ENCODE data around the gene ATRX. TPM values are rescaled to one million over a fixed set of nuclear protein-coding genes. Genes with fewer than 3 reads are reported as not detected.
"Not testable (repeated sequence)": the region's sequence is repeated elsewhere in the genome, so short reads cannot be mapped to it uniquely, and the experiment has no call there.

The ATRX gene
- total RNA-seq, 1 experiment from 2014 or later: 70.2 TPM

- TF ChIP-seq CTCF (IDR thresholded peaks at IDR 0.05; ENCODE audit: unreplicated experiment): no peak
- BruUV-seq (replicated peaks): no TSS peak
- CTCF ChIA-PET: no interaction called here
- Mint-ChIP-seq H3K9me3 (ENCODE audit: unreplicated experiment) (peaks cover 19% of the 10 kb centered on the region), H3K4me1 (ENCODE audit: insufficient read depth, unreplicated experiment) (no peaks in the 10 kb centered on the region), H3K36me3 (ENCODE audit: insufficient read depth, unreplicated experiment) (peaks cover 6% of the 10 kb centered on the region), H3K27me3 (ENCODE audit: insufficient read depth, unreplicated experiment) (no peaks in the 10 kb centered on the region), H3K4me3 (ENCODE audit: unreplicated experiment) (no peak overlapping the region), H3K27ac (ENCODE audit: low read depth, unreplicated experiment) (no peak overlapping the region)
- POLR2A ChIA-PET: no interaction called here
- intact Hi-C loops (cut with micrococcal nuclease): no loop called here
- DNase-seq (ENCODE audit: unreplicated experiment): no peak
These were observed 52.7 kb downstream of the ATRX start for GRCh38 chrX:77733342-77733741.

GRCh38 chrX:77731821-77732419 is 54.1 kb downstream of the ATRX start:
- DNase-seq (ENCODE audit: unreplicated experiment): no peak
- intact Hi-C loops (cut with micrococcal nuclease): no loop called here
- Mint-ChIP-seq H3K27me3 (ENCODE audit: insufficient read depth, unreplicated experiment) (no peaks in the 10 kb centered on the region), H3K9me3 (ENCODE audit: unreplicated experiment) (peaks cover 16% of the 10 kb centered on the region), H3K4me1 (ENCODE audit: insufficient read depth, unreplicated experiment) (no peaks in the 10 kb centered on the region), H3K36me3 (ENCODE audit: insufficient read depth, unreplicated experiment) (peaks cover 6% of the 10 kb centered on the region), H3K4me3 (ENCODE audit: unreplicated experiment) (no peak overlapping the region), H3K27ac (ENCODE audit: low read depth, unreplicated experiment) (no peak overlapping the region)
- ChIA-PET POLR2A (interaction anchor here (0.7 kb wide), 1 partner anchor 20 kb away, joined by 3 read pairs; no protein-coding TSS in a partner anchor), CTCF (no interaction called here)
- BruUV-seq (replicated peaks): no TSS peak
- no peak for TF ChIP-seq CTCF (IDR thresholded peaks at IDR 0.05; ENCODE audit: unreplicated experiment)

GRCh38 chrX:77726095-77726494 is 59.9 kb downstream of the ATRX start:
- H3K4me1 Mint-ChIP-seq (ENCODE audit: insufficient read depth, unreplicated experiment); intact Hi-C loops (cut with micrococcal nuclease); H3K9me3 Mint-ChIP-seq (ENCODE audit: unreplicated experiment); CTCF ChIA-PET; H3K27ac Mint-ChIP-seq (ENCODE audit: low read depth, unreplicated experiment); BruUV-seq (replicated peaks); H3K27me3 Mint-ChIP-seq (ENCODE audit: insufficient read depth, unreplicated experiment); POLR2A ChIA-PET; DNase-seq (ENCODE audit: unreplicated experiment); H3K4me3 Mint-ChIP-seq (ENCODE audit: unreplicated experiment): not testable (repeated sequence)
- H3K36me3 Mint-ChIP-seq (ENCODE audit: insufficient read depth, unreplicated experiment): peaks cover 13% of the 10 kb centered on the region

- Mint-ChIP-seq H3K4me3 (ENCODE audit: unreplicated experiment) (no peak overlapping the region), H3K4me1 (ENCODE audit: insufficient read depth, unreplicated experiment) (no peaks in the 10 kb centered on the region), H3K27ac (ENCODE audit: low read depth, unreplicated experiment) (no peak overlapping the region), H3K36me3 (ENCODE audit: insufficient read depth, unreplicated experiment) (peaks cover 7% of the 10 kb centered on the region), H3K9me3 (ENCODE audit: unreplicated experiment) (peaks cover 14% of the 10 kb centered on the region), H3K27me3 (ENCODE audit: insufficient read depth, unreplicated experiment) (no peaks in the 10 kb centered on the region)
- ChIA-PET CTCF (interaction anchor here (0.6 kb wide), 1 partner anchor 26 kb away, joined by 3 read pairs; no protein-coding TSS in a partner anchor), POLR2A (no interaction called here)
- DNase-seq (ENCODE audit: unreplicated experiment): no peak
- no peak for TF ChIP-seq CTCF (IDR thresholded peaks at IDR 0.05; ENCODE audit: unreplicated experiment)
- no TSS peak for BruUV-seq (replicated peaks)
- intact Hi-C loops (cut with micrococcal nuclease): no loop called here
These were observed 62.3 kb downstream of the ATRX start for GRCh38 chrX:77723681-77724080.

DNA sequence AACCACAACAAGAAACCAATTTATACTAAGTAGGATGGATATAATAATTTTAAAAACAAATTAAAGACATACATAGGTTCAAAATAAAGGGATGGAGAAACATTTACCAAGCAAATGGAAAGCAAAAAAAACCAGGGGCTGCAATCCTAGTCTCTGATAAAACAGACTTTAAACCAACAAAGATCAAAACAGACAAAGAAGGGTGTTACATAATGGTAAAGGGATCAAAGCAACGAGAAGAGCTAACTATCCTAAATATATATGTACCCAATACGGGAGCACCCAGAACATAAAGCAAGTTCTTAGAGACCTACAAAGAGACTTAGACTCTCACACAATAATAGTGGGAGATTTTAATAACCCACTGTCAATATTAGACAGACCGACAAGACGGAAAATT is 66.6 kb downstream of the ATRX start:
- peaks cover 9% of the 10 kb centered on the region for H3K9me3 Mint-ChIP-seq (ENCODE audit: unreplicated experiment)
- TF ChIP-seq CTCF (IDR thresholded peaks at IDR 0.05; ENCODE audit: unreplicated experiment): no peak
- no peak overlapping the region for H3K4me3 Mint-ChIP-seq (ENCODE audit: unreplicated experiment)
- ChIA-PET POLR2A (no interaction called here), CTCF (no interaction called here)
- H3K27ac Mint-ChIP-seq (ENCODE audit: low read depth, unreplicated experiment): no peak overlapping the region
- BruUV-seq (replicated peaks): no TSS peak
- H3K36me3 Mint-ChIP-seq (ENCODE audit: insufficient read depth, unreplicated experiment): peaks cover 17% of the 10 kb centered on the region
- intact Hi-C loops (cut with micrococcal nuclease): no loop called here
- DNase-seq (ENCODE audit: unreplicated experiment): no peak
- H3K27me3 Mint-ChIP-seq (ENCODE audit: insufficient read depth, unreplicated experiment): no peaks in the 10 kb centered on the region
- H3K4me1 Mint-ChIP-seq (ENCODE audit: insufficient read depth, unreplicated experiment): no peaks in the 10 kb centered on the region
